NCI-H2081 (cell line): ENCODE measurements around the gene ATXN2.
"Not testable (repeated sequence)": the region's sequence is repeated elsewhere in the genome, so short reads cannot be mapped to it uniquely, and the experiment has no call there.

Source experiments
- DNase-seq, 2 experiments: peaks; one replicate each; lab custom pipeline; 2025; lab: John Stamatoyannopoulos, UW

Gene ATXN2

DNA sequence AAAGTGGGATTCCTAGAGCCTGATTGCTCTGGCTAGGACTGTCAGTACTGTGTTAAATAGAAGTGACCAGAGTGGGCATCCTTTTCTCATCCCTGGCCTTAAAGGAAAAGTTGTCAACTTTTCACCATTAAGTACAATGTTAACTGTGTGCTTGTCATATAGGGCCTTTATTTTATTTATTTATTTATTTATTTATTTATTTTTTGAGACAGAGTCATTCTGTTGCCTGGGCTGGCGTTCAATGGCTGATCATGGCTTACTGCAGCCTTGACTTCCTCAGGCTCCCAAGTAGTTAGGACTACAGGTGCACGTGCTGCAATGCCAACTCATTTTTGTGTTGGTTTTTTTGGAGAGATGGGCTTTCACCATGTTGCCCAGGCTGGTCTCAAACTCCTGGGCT, 181.8 kb downstream of the ATXN2 start:
- DNase-seq: no peak

DNA sequence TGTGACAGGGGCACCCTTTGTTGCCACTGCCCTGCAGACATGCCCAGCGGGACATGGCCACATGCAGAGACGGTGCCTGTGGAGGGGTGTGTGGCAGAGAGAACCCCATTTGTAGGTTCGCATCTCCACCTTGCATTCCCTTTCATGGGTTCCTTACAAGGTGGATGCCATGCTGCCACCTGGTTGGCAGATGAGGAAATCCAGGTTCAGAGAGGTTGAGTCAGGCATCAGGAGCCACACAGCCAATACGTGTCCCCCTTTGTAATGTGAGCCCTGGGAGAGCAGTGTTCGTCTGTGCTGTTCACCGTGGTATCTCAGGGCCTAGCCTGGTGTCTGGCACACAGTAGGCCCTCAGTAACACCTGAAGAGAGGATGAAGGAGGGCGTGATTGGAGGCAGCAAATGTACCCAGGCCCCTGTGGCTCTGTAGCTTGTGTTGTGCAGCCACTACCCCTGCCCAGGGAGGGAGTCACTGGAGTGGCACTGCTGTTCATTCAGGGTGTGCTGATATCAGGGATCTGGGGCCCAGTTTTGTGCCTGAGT, 184.3 kb downstream of the ATXN2 start:
- DNase-seq: no peak

- no peak for DNase-seq
These were observed 185.6 kb downstream of the ATXN2 start for GRCh38 chr12:111413442-111414086.

GRCh38 chr12:111412830-111413441, 186.2 kb downstream of the ATXN2 start:
- no peak for DNase-seq

DNA sequence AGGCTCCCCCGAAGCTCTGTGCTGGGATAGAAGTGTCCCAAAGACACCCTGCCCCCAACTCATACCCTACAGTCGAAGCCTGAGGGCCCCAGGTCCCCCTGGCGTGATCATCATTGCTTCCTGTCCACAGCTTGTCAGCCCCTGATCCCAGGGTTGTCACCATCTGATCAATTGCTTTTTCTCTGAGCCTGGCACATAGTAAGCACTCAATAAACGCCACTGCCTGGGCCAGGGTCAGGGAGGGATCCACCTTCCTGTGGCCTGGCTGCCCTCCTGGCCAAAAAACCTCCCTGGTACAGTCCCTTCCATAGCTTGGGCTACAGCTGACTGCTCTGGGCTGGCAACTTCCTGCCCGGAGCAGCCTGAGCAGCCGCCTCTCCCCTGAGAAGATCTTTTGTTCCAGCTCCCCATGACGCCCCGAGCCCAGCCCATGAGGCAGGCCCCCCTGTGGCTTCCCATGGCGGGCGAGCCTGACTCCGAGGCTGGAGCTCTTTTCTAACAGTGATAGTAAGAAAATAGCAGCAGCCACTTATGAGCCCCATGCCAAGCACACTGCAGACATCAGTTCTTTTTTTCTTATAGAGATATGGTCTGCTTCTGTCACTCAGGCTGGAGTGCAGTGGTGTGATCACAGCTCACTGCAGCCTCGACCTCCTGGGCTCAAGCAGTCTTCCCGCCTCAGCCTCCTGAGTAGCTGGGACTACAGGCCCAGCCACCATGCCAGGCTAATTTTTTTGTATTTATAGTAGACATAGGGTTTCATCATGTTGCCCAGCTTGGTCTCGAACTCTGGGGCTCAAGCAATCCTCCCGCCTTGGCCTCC, 186.9 kb downstream of the ATXN2 start:
- peak; percentile 66 to 84 for DNase-seq

GRCh38 chr12:111411185-111411764, 187.8 kb downstream of the ATXN2 start:
- DNase-seq: no peak

- DNase-seq: no peak
These were observed 188.5 kb downstream of the ATXN2 start for GRCh38 chr12:111410431-111411184.

- DNase-seq: no peak
These were observed 189.2 kb downstream of the ATXN2 start for GRCh38 chr12:111409780-111410430.

- no peak for DNase-seq
These were observed 189.7 kb downstream of the ATXN2 start for GRCh38 chr12:111409403-111409779.

- DNase-seq: no peak
These were observed 190.3 kb downstream of the ATXN2 start for GRCh38 chr12:111408686-111409402.

DNA sequence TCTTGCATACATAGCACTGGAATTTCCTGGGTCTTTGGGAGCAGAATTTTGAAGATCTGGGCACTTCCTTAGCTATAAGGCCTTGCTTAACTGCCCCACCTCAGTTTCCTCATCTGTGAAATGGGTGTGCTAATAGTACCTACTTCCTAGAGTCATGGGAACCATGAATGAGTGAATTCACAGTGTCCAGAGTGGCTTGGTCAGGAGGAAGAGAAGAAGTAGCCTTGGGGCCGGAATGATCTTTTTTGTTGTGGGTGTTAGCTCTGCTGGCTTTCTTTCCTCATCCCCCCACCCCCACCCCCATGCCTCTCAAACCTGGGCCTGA, 191.0 kb downstream of the ATXN2 start:
- no peak for DNase-seq

DNA sequence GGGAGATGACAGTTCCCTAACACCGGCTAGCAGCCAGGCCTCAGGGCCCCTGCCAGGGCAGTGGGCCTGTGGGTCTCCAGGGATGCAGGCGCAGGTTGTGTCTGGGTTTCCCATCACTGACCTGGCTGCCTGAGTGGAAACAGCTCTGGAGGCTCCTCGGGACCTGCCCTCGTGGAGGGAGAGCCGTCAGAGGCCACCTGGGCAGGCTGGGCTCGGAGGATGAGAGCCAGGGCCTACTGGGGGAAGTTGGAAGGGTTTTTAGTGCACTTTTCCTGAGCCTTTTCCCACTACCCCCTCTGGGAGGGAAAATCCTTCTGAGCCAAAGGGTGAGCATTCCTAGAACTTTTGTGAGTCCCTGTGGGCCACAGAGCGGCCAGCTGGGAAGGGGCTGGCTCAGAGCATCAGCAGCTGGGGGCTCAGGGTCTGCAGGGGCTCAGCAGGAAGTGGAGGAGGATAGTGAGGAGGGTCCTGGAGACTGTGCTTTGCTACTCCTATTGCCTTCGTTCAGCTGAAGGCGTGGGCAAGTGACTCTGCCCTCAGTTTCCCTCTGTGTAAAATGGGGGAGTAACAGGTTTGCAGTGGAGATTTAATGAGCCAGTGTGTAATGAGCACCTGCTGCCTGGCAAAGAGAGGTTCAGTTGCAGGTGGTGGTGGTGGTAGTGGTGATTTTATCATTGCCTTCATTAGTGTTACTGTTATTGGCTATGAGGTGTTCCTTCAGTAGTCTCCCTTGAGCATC, 191.6 kb downstream of the ATXN2 start:
- DNase-seq: no peak

DNA sequence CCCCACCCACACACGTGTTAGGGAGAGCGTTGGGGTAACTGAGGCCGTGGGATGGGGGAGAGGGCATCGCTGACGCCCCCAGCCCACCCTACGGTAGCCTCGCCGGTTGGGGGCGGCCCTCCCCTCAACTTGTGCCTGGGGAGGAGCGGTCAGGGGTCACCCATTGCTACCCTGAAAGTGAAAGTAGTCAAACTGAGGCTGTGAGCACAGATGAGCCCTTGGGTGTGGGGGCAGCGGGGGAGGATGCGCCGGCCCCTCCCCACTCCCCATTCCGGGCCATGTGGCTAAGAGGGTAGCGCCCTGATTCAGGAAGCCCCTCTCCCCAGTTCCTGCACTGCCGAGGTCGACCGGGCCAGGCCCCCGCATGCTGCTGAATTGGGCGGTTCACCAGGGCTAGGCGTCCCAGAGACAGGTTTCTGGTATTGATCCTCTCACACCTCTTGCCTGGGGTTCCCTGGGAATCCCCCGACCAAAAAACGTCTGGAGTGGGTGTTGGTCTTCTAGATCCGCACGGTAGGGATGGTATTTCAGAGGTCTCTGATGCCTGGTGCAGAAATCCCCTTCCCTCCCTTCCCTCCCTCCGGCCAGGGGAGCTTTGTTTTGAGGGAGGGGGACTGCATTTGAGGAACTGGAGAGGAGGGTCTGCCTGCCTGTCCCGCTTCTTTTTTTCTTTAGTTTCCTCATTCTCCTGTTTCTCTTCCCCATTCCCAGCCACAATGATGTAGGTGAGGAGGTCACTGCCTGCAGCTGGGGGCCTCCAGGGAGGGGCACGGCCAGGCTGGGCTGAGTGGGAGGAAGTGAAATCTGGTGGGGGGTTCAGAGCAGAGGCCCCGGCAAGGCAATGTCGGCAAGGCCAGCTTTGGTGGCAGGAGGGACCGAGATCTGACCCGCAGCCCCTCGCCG, 192.4 kb downstream of the ATXN2 start:
- DNase-seq: no peak

DNA sequence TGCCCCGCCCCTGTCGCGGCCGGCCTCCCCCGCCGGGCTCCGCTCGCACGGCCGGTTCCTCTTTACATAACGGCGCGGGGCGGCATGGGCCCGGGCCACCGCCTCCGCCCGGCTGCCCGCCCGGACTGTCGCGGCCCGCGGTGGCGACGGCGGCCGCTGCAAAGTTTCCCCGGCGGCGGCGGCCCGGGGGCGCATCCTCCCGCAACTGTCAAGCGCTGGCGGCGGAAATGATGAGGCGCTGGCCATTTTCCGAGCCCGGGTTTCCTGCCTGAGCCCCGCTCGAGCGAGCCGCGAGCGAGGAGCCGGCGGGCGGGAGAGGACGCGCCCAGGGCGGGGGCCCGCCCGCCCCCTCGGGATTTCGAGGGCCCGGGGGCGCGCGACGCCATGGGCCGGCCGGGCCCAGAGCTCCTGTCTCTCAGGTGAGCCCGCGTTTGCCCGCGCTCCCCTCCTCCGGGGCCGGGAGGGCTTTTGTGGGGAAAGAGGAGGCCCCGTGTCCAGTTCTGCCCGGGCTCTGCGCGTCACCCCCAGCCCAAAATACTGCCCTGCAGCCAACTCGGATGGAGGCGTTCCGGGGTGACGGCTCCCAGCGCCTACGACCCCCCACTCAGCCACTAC, 193.1 kb downstream of the ATXN2 start, which contains the start of gene SH2B3:
Gene SH2B3, plus strand, starts transcription at position 65 of the 615 bp plus-strand sequence. CDS start 12,223 bp downstream, outside the sequence.
- DNase-seq: peak; percentile 65 to 69

GRCh38 chr12:111405149-111405858, 193.8 kb downstream of the ATXN2 start:
- peak; percentile 79 to 89 for DNase-seq

GRCh38 chr12:111404362-111405148, 194.6 kb downstream of the ATXN2 start:
- DNase-seq: no peak

DNA sequence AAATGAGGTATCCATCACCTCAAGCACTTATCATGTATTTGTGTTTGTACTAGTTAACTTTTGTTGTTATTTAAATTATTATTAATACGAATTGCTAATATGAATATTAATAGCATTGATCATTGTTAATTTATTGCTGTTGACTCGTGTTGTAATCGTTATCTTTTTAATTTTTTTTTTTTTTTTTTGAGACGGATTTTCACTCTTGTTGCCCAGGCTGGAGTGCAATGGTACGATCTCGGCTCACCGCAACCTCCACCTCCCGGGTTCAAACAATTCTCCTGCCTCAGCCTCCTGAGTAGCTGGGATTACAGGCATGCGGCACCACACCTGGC, 196.7 kb downstream of the ATXN2 start:
- not testable (repeated sequence) for DNase-seq
